ENCODE data around the gene NPEPL1. TPM values are rescaled to one million over a fixed set of nuclear protein-coding genes. Genes with fewer than 3 reads are reported as not detected.

The NPEPL1 gene
- total and polyA plus RNA-seq, 2 donors (not counting 3 experiments of a cell fraction or from before 2014, with no cell fraction given) = 22.5 to 40.8 TPM

DNA sequence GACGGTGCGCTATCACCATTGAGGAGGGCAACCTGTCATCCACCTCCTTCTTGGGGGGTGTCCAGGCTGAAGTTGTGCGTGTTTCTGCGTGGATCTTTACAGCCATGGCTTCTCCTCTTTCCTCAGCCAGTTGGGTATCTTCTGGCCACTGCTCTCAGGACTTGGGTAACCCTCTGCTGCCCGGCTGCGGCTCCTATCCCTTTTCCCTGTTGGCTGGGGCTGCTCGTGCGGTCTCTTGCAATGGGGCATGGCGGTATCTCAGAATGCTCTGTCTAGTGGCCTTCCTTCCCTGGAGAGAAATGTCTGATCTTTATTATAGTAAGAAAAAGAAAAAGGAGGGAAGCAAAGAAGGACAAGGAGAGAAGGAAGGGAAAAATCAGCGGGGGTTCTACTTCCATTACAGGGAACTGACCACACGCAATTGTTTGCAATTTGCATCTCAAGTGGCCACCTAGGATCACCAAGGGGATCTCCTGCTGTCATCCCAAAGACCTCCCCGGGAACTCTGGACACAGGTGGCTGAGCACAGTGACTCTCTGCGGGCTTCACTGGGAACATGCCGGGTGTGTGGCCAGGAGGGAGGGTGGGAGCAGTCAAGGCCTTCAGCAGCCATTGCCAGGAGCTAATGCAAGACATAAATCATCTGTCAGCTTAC is 60.8 kb downstream of the NPEPL1 start:
- CTCF ChIA-PET = no interaction called here
- TF ChIP-seq POLR2A (IDR thresholded peaks at IDR 0.05; ENCODE audit: low read depth, low read length) (no peak), MAX (IDR thresholded peaks at IDR 0.05; ENCODE audit: insufficient read depth, insufficient read length) (no peak), POLR2AphosphoS5 (IDR thresholded peaks at IDR 0.05; ENCODE audit: insufficient read depth, low read depth, low read length) (no peak), CTCF (IDR thresholded peaks at IDR 0.05; ENCODE audit: extremely low read depth in 1 of 2, insufficient read depth in 1 of 2, low read depth in 1 of 2, low read length in 2 of 2) (no peak), GATA2 (IDR thresholded peaks at IDR 0.05; ENCODE audit: insufficient read depth, insufficient read length, low read depth, low read length) (no peak), EZH2 (IDR thresholded peaks at IDR 0.05; ENCODE audit: borderline replicate concordance, low read depth, low read length, severe bottlenecking) (no peak)

More for the DNA sequence above, 60.8 kb downstream of the NPEPL1 start:
- H3K9me1 ChIP-seq (replicated peaks; ENCODE audit: control insufficient read depth, extremely low read depth, insufficient read depth, low read length) = no peaks in the 10 kb centered on the region
- H3K27ac ChIP-seq (ENCODE audit: insufficient read depth, low read depth, low read length) = no peak overlapping the region
- no peaks in the 10 kb centered on the region for H3K9me3 ChIP-seq (replicated peaks; ENCODE audit: control insufficient read depth, insufficient read depth, low read length)
- intact Hi-C loops (cut with micrococcal nuclease) (no loop called here), dilution Hi-C loops (cut with MboI; ENCODE audit: extremely low pct_ligation_motif_present, low sequenced_read_pairs) (no loop called here)
- no TSS peak for BruUV-seq (replicated peaks)
- no peak overlapping the region for H3K4me2 ChIP-seq (ENCODE audit: insufficient read depth, low read length)
- no peaks in the 10 kb centered on the region for H3K79me2 ChIP-seq (ENCODE audit: control insufficient read depth, insufficient read depth, low read length)
- no peaks in the 10 kb centered on the region for H3K36me3 ChIP-seq (ENCODE audit: control insufficient read depth in 2 of 2, extremely low read depth in 1 of 2, insufficient read depth in 2 of 2, low read length in 2 of 2)
- no peak overlapping the region for H2AFZ ChIP-seq (ENCODE audit: low read depth, low read length)
- no peaks in the 10 kb centered on the region for H3K27me3 ChIP-seq (ENCODE audit: control insufficient read depth in 2 of 2, insufficient read depth in 2 of 2, low read length in 2 of 2)
- no peaks in the 10 kb centered on the region for H4K20me1 ChIP-seq (replicated peaks; ENCODE audit: control insufficient read depth, extremely low read depth, insufficient read depth, low read length)
- DNase-seq (ENCODE audit: low read depth, low spot score) (no peak), FAIRE-seq (no peak)
- POLR2A ChIA-PET = no interaction called here
- H3K4me3 ChIP-seq (replicated peaks in 1 of 3; ENCODE audit: insufficient read depth in 1 of 3, low read depth in 1 of 3, low read length in 3 of 3) = no peak overlapping the region
- no peaks in the 10 kb centered on the region for H3K4me1 ChIP-seq (ENCODE audit: control insufficient read depth, extremely low read depth, insufficient read depth, low read length)
- H3K9ac ChIP-seq (replicated peaks; ENCODE audit: extremely low read depth, insufficient read depth, low read length) = no peak overlapping the region

Measured in endothelial cell of umbilical vein (primary cell).